Measurements from ENCODE around the gene TDRD12.

- TF ChIP-seq POLR2A (IDR thresholded peaks at IDR 0.05) (no peak), CTCF (IDR thresholded peaks at IDR 0.05) (no peak)
Measured at GRCh38 chr19:32702010-32702409, 17.6 kb upstream of the TDRD12 start.
